Skeletal muscle satellite cell (primary cell): Measurements from ENCODE around the gene MAPKAP1.

Source experiments
- H3K27me3 ChIP-seq: 2 replicates; pipeline ENCODE4 v1.7.0; 2013; ENCODE audit warnings: low read length; ENCODE audit not compliant: control insufficient read depth, insufficient read depth
- H3K36me3 ChIP-seq: 2 replicates; pipeline ENCODE4 v1.7.0; 2013; ENCODE audit warnings: mild to moderate bottlenecking, control low read depth, low read length; ENCODE audit not compliant: insufficient read depth
- H3K4me1 ChIP-seq: 2 replicates; pipeline ENCODE4 v1.7.0; 2013; ENCODE audit warnings: low read length; ENCODE audit not compliant: control insufficient read depth, insufficient read depth
- H3K4me2 ChIP-seq: 2 replicates; pipeline ENCODE4 v1.7.0; 2013; ENCODE audit warnings: mild to moderate bottlenecking, low read length
- H3K4me3 ChIP-seq: 2 replicates; pipeline ENCODE4 v1.7.0; 2013; ENCODE audit warnings: low read length
- H3K9ac ChIP-seq: 2 replicates; pipeline ENCODE4 v1.7.0; 2013; ENCODE audit warnings: mild to moderate bottlenecking, low read depth, low read length, moderate library complexity
- H3K9me3 ChIP-seq: replicated peaks from 2 replicates; pipeline ENCODE4 v1.7.0; 2013; ENCODE audit warnings: mild to moderate bottlenecking, control low read depth, low read length

The MAPKAP1 gene

DNA sequence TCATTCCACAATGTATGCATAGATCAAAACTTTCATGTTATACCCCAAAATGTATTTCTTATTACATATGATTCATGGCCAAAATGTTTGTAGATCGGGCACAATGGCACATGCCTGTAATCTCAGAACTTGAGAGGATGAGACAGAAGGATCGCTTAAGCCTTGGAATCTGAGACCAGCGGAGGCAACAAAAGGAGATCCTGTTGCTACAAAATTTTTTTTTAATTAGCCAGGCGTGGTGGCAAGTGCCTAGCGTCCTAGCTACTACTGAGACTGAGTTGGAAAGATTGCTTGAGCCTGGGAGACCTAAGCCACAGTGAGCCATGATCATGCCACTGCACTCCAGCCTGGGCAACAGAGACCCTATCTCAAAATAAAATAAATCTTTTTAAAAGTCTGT is 89.9 kb downstream of the MAPKAP1 start:
- no peak overlapping the region for H3K9ac ChIP-seq
- no peaks in the 10 kb centered on the region for H3K36me3 ChIP-seq
- no peak overlapping the region for H3K4me2 ChIP-seq
- no peaks in the 10 kb centered on the region for H3K27me3 ChIP-seq
- H3K9me3 ChIP-seq = no peaks in the 10 kb centered on the region
- no peak overlapping the region for H3K4me3 ChIP-seq
- no peaks in the 10 kb centered on the region for H3K4me1 ChIP-seq

DNA sequence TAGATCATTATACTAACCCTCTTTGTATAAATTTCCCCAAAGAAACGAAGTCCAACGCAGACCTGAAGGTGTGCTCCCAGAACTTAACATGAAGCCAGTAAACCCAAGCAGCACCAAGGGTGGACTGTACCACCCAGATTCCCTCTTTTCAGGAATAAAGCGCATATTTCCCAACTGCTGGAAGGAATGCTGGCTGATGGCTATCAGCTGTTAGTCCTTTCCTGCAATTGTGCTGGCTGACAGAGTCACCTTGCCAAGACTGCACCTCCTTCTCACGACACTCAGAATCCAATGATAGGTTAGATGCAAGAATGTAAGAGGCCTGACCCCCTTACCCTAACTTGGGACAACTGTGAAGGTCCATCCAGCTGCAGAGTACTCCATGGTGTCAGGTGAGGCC is 93.9 kb downstream of the MAPKAP1 start:
- no peaks in the 10 kb centered on the region for H3K27me3 ChIP-seq
- no peak overlapping the region for H3K9ac ChIP-seq
- no peaks in the 10 kb centered on the region for H3K36me3 ChIP-seq
- no peak overlapping the region for H3K4me2 ChIP-seq
- no peaks in the 10 kb centered on the region for H3K9me3 ChIP-seq
- H3K4me1 ChIP-seq = no peaks in the 10 kb centered on the region
- H3K4me3 ChIP-seq = no peak overlapping the region

DNA sequence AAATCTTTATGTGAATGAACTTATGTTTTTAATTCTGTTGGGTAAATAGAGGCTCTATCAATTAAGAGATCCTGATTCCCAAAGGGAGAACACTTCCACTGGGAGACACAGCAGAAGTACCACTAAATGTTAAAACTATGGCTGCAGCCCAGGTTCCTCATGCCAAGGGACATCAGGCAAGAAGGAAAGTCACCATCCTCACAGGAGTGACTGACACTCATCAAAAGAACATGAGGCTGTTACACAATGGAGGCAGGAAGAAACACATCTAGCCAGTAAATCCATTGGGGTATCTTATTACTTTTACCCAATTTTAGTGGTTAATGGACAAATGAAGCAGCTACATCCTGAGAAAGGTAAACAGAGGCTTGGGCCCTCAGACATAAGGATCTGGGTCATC is 94.4 kb downstream of the MAPKAP1 start:
- no peaks in the 10 kb centered on the region for H3K27me3 ChIP-seq
- H3K4me1 ChIP-seq = no peaks in the 10 kb centered on the region
- no peak overlapping the region for H3K4me2 ChIP-seq
- no peaks in the 10 kb centered on the region for H3K36me3 ChIP-seq
- no peaks in the 10 kb centered on the region for H3K9me3 ChIP-seq
- no peak overlapping the region for H3K4me3 ChIP-seq
- no peak overlapping the region for H3K9ac ChIP-seq

DNA sequence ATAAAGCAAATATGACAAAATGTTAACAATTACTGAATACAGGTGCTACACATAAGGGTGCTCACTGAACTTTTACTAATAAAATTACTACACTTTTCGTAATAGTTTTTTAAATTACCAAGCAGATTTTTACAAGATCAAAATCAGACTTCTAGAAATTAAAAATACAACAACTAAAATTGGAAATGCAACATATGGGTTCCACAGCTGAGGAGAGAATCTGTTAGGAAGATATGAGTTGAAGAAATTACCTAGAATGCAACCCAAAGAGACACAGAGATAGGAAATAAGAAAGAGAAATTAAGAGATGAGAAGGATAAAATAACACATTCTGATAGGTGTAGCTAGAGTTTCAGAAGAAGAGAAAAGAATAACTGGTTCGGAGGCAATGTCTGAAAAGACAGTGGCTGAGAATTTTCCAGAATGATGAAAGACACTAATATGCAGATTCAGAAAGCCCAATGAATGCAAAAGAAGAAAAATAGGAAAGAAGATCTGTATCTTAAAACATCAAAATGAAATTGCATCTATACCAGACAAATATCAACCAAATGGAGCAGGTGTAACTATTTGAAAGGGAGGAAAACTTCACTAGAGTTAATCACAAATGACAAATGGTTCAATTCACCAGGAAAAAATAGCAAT is 95.8 kb downstream of the MAPKAP1 start:
- Histone ChIP-seq H3K9ac (no peak overlapping the region), H3K4me1 (no peaks in the 10 kb centered on the region), H3K36me3 (no peaks in the 10 kb centered on the region), H3K27me3 (no peaks in the 10 kb centered on the region), H3K9me3 (no peaks in the 10 kb centered on the region), H3K4me3 (no peak overlapping the region), H3K4me2 (no peak overlapping the region)

DNA sequence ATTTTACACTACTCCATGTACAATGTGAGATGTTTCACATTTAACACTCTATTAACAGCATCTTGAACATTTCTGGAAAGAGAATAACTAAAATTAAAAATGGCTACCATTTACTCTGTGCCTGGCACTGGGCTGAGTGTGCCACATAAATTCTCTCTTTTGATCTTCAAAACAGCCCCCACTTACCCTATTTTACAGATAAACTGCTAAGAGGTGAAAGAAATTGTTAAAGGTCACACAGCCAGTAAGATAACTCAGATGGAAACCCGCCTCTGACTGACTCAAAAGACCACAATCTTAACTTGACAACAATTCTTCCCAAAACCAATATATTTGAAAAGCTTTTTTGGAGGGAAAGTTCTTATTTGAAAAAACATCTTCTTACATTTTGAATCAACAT is 97.3 kb downstream of the MAPKAP1 start:
- Histone ChIP-seq H3K9ac (no peak overlapping the region), H3K9me3 (no peaks in the 10 kb centered on the region), H3K36me3 (no peaks in the 10 kb centered on the region), H3K4me2 (no peak overlapping the region), H3K27me3 (no peaks in the 10 kb centered on the region), H3K4me1 (peaks cover 2% of the 10 kb centered on the region), H3K4me3 (no peak overlapping the region)

DNA sequence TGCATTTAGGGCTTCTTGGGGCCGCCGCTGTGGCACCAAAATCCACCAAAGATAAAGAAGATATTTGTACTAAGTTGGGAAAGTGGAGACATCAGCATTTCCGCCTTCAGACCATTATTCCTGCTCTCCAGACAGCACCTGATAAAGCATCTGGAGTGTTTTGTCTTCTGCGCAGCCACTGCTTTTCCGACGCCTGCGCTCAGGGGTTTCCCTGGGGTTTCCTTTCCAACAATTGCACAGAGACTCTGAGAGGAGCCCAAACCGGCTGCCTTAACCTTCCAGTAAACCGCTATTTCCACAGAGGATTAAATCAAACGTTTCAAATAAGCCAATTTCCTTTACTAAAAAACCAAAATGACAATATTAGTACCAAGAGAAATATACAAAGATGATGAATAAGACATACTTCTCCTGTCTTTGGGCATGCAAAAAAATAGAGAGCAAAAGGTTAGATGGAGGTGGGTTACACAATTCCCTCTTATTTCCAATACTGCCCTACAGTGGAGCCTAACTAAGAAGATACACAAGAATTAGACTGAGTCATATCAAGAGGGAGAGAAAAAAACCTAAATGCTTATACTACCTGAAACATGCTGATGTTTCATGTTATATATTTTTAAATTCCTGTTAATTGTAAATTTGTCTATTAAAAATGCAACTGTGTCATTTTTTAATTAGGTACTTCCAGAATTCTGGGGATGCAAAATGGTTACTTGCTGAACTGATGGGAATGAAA is 98.4 kb downstream of the MAPKAP1 start:
- Histone ChIP-seq H3K4me3 (no peak overlapping the region), H3K9ac (no peak overlapping the region), H3K9me3 (no peaks in the 10 kb centered on the region), H3K36me3 (no peaks in the 10 kb centered on the region), H3K4me1 (peaks cover 2% of the 10 kb centered on the region), H3K4me2 (no peak overlapping the region), H3K27me3 (no peaks in the 10 kb centered on the region)

DNA sequence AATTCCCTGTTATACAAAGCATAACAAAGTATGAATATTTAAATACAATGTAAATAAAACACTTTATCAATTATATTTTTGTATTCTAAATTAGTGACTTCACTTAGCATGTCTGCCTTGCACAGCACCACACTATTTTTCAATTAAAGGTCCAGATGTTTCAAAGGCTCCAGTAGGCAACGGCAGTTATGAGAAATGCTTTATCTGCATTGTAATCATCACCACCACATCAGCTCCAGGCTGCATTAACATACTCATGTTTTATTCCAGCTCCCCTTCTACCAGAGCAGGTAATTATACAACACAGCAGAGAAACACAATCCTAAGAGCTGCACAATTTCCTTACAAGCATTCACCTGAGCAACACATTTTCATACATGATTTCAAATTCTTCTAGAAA is 102.8 kb downstream of the MAPKAP1 start:
- no peak overlapping the region for H3K4me2 ChIP-seq
- H3K27me3 ChIP-seq = no peaks in the 10 kb centered on the region
- H3K4me3 ChIP-seq = no peak overlapping the region
- H3K9me3 ChIP-seq = no peaks in the 10 kb centered on the region
- no peak overlapping the region for H3K9ac ChIP-seq
- H3K36me3 ChIP-seq = no peaks in the 10 kb centered on the region
- H3K4me1 ChIP-seq = peaks cover 7% of the 10 kb centered on the region

DNA sequence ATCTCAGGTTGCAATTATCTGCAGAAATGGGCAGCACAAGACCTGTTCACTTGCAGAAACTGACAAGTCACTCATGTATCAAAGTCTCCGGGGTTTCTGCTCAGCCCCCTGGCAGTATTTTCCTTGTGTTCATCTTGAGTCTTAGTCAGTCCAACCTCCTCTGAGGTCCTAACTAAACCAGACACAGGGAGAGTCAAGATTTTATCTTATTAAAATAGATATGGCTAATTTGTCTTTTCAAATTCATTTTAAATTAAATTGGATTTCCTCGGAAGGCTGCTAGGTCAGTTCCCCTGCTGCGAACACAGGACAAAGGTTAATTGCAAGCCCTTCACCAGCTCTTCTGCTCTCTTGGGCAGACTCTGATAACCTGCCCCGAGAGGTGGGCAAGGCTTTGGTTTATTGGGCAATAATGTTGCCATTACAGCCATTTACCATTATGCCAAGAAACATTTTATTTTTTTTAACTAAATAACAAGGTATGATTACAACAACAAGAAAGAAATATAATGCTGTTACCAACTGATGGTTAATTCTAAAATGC is 103.5 kb downstream of the MAPKAP1 start:
- H3K4me3 ChIP-seq = no peak overlapping the region
- H3K36me3 ChIP-seq = no peaks in the 10 kb centered on the region
- H3K9ac ChIP-seq = no peak overlapping the region
- no peaks in the 10 kb centered on the region for H3K9me3 ChIP-seq
- no peaks in the 10 kb centered on the region for H3K27me3 ChIP-seq
- peaks cover 7% of the 10 kb centered on the region for H3K4me1 ChIP-seq
- H3K4me2 ChIP-seq = no peak overlapping the region

DNA sequence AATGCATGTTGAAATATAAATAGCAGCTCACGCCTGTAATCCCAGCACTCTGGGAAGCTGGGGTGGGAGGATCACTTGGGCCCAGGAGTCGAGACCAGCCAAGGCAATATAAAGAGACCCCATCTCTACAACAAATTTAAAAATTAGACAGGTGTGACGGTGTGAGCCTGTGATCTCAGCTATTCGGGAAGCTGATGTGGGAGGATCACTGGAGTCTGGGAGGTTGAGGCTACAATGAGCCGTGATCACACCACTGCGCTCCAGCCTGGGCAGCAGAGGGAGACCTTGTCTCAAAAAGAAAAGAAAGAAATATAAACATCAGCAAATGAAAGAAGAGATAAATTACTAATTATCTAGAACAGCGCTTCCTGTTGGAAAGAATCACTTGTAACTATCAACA is 105.0 kb downstream of the MAPKAP1 start:
- H3K27me3 ChIP-seq = no peaks in the 10 kb centered on the region
- no peaks in the 10 kb centered on the region for H3K36me3 ChIP-seq
- no peak overlapping the region for H3K4me3 ChIP-seq
- H3K4me1 ChIP-seq = peaks cover 7% of the 10 kb centered on the region
- no peak overlapping the region for H3K9ac ChIP-seq
- H3K4me2 ChIP-seq = no peak overlapping the region
- no peaks in the 10 kb centered on the region for H3K9me3 ChIP-seq

DNA sequence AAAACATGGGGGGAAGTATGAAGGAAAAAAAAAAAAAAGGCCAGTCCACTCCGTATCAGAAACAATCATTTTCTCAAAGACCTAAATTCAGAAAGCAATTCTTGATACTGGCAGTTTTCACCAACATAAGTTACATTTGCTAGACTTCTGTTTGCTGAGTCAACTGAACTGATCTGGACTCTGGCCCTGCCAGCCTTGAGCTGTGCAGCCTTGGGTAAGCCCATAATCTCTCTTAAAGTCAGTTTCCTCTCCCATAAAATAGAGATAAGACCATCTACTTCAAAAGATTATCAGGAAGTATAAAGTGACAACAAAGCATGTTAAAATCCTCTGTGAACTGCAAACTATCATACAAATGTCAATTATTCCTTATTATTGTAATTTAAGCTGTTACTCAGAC is 106.8 kb downstream of the MAPKAP1 start:
- Histone ChIP-seq H3K9ac (no peak overlapping the region), H3K9me3 (no peaks in the 10 kb centered on the region), H3K4me3 (no peak overlapping the region), H3K4me1 (peaks cover 5% of the 10 kb centered on the region), H3K36me3 (no peaks in the 10 kb centered on the region), H3K4me2 (no peak overlapping the region), H3K27me3 (no peaks in the 10 kb centered on the region)

DNA sequence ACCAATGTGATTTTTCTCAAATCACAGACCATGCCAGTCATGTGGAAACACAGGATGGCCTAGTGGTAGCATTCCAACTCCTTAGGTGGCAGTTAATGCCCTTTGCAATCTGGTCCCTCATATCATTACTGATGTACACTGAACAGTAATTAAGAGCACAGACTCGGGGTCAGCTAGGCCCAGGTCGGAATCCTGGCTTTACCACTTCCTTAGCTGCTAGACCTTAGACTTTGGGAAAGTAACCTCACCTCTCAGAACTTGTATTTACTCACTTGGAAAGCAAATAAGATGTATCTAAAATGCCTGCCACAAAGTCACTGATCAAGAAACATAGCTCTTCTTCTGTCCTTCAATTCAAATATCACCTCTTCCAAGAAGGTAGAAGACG is 112.8 kb downstream of the MAPKAP1 start:
- H3K4me3 ChIP-seq = no peak overlapping the region
- H3K9ac ChIP-seq = no peak overlapping the region
- H3K36me3 ChIP-seq = no peaks in the 10 kb centered on the region
- no peak overlapping the region for H3K4me2 ChIP-seq
- H3K9me3 ChIP-seq = no peaks in the 10 kb centered on the region
- no peaks in the 10 kb centered on the region for H3K4me1 ChIP-seq
- H3K27me3 ChIP-seq = no peaks in the 10 kb centered on the region
